Panc1 (cell line): ENCODE data around the gene PARVB.

Source experiments
- POLR2AphosphoS5 ChIP-seq: IDR thresholded peaks from 2 replicates; pipeline ENCODE4 v1.6.1; 2012; ENCODE audit warnings: mild to moderate bottlenecking, low read depth, low read length, moderate library complexity
- TCF7L2 ChIP-seq: IDR thresholded peaks from 2 replicates; pipeline ENCODE4 v1.6.1; 2011; ENCODE audit warnings: mild to moderate bottlenecking, low read depth, low read length, inconsistent platforms
- TF ChIP-seq, protein P1 (sequence below): fragments of 450-650 bp; IDR thresholded peaks from 2 replicates; pipeline ENCODE4 v1.5.1; 2017; ENCODE audit warnings: mild to moderate bottlenecking

DNA sequence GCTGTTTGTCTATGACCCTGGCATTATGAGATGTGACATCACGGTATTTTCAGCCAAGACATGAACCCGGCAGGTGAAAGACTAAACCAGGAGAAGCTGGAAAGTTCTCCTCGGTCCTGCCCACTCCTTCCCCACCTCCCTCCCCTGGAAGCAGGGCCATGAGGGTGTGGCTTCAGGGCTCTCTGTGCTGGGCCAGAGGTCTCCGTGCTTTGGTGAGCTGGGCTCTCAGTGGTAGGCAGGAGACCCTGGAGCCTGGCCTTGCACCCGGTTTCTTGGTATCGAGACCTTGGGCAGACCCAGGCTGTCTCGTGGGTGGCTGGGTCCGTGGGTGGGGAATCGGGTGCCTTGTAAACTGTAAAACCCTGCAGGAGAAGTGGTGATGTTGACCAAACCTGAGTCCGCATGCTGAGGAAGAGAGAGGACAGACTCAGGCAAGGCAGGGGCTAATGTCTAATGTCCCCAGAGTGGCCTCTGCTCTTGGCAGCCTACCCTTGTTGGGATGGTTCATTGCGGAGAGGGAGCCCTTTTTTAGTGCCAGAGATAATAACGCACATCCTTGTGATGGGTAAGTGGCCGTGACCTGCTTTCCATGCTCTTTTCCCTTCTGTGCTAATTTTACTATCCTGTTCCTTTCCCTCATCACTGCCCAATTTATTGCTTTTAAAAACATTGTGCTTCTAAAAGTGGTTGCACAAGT is 108.0 kb downstream of the PARVB start:
- no peak for TF ChIP-seq POLR2AphosphoS5
- TF ChIP-seq, protein P1, sequence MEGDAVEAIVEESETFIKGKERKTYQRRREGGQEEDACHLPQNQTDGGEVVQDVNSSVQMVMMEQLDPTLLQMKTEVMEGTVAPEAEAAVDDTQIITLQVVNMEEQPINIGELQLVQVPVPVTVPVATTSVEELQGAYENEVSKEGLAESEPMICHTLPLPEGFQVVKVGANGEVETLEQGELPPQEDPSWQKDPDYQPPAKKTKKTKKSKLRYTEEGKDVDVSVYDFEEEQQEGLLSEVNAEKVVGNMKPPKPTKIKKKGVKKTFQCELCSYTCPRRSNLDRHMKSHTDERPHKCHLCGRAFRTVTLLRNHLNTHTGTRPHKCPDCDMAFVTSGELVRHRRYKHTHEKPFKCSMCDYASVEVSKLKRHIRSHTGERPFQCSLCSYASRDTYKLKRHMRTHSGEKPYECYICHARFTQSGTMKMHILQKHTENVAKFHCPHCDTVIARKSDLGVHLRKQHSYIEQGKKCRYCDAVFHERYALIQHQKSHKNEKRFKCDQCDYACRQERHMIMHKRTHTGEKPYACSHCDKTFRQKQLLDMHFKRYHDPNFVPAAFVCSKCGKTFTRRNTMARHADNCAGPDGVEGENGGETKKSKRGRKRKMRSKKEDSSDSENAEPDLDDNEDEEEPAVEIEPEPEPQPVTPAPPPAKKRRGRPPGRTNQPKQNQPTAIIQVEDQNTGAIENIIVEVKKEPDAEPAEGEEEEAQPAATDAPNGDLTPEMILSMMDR: no peak
- TF ChIP-seq TCF7L2: no peak
